ENCODE measurements around the gene MMP25.
"Not testable (repeated sequence)": the region's sequence is repeated elsewhere in the genome, so short reads cannot be mapped to it uniquely, and the experiment has no call there.

Gene MMP25

DNA sequence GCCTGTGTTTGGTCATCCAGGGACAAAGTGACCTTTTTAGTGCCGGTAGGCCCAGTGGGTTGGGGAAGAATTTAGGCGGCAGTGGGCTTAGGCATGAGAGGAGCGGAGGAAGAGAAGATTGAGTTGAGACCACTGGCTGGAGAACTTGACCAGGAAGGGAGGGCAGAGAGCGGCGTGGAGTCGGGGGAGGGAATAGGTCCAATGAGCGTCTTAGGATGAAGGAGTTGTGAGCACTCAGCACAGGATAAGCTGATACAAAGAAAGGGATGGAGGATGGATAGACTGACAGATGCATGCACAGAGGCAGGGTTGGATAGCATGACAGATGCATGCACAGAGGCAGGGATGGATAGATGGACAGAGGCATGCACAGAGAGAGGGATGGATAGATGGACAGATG is 27.1 kb downstream of the MMP25 start:
- no peak for DNase-seq (ENCODE audit: low read depth in 2 of 2)

DNA sequence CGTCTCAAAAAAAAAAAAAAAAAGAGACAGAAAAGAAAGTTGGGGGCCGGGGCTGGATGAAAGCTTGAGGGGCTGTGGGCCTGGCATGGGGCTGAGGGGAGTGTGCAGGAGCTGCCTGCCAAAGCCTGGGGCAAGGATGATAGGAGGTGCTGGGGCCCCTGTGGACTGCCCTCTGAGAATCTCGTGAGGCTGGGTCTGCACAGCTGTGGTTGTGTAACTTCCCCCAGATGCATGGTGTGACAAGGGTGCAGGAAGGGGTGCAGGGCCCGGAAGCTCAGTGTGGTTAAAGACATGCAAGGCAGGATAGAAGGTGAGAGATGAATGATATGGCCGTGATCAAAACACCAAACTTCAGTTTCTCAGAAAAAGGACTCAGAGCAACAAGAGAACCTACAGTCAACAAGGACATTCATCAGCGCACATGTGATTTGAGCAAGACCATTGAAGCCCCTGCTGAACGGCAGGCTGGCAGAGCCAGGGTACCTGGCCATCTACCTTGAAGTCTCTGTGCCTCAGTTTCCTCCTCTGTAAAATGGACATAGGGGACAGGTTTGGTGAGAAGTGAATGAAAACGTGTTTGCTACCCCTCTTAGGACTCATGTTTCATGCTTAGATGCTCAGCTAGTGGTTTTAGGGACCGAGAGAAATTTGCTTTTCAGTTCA is 28.6 kb downstream of the MMP25 start:
- no peak for DNase-seq (ENCODE audit: low read depth in 2 of 2)

DNA sequence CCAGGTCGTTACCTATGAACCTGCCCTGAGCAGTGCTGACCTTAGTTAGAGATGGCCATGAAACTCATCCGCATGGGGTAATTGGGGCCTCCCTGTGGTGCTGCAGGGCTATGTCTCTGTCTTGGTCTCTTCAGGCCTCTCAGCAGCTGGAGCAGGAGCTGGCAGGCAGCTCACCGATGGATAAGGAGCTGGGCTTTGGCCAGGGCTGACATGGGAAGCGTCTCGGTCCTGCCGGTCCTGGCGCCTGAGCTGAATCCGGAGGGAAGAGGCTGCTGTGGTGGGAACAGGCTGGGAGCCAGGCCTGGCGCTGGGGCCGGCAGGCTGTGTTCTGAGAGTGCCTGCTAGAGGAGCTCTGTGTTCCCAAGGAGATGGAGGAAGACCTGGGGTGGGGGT is 29.2 kb downstream of the MMP25 start:
- no peak for DNase-seq (ENCODE audit: low read depth in 2 of 2)

DNA sequence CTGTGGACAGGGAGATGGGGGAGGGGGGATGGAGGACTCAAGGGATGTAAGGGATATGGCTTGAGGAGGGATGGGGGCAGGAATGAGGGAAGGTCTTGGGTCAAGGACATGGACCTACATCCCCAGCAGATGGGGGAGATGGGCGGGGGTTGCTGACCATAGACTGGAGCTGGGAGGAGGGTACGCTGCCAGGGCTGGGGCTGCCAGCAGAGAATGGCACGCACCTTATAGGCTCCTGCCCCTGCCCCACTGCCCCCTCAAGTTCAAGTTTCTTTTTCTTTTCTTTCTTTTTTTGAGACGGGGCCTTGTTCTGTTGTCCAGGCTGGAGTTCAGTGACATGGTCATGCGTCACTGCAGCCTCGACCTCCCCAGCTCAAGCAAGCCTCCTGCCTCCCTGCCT is 29.6 kb downstream of the MMP25 start:
- DNase-seq (ENCODE audit: low read depth in 2 of 2), result not testable (repeated sequence)

DNA sequence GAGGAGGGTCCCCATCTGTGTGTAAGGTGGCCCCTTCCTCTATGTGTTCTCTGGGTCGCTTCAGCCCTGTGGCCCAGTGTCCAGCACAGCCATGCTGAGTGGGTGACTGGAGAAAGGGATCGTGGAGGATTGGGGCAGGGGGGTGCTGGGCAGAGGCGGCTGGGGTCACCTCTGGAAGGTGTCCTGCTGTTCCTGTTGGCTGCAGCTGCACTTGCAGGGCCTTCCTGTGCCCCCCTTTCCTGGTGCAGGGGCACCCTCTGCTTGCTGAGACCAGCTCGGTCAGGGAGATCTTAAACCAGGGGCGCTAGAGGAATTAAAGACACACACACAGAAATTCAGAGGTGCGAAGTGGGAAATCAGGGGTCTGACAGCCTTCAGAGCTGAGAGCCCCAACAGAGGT is 30.2 kb downstream of the MMP25 start:
- DNase-seq (ENCODE audit: low read depth in 2 of 2), result no peak

DNA sequence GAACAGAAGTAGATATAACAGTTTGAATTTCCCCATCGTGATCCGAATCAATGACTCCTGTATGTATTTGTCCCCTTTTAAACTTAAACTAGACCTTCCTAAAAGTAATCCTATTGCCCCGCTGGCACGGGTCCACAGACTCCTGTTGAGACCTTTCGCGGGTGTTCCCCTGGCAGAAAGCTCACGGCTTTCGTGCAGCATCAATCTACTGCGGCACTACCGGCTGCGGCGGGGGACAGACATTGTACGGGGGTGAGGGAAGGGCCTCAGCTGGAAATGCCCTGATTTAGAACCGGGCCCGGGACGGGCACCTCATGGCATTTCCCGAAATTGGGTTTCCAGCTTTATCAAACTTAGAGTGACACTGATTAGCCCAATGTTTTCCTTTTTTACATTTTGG is 33.7 kb downstream of the MMP25 start:
- DNase-seq (ENCODE audit: low read depth in 2 of 2), result no peak

DNA sequence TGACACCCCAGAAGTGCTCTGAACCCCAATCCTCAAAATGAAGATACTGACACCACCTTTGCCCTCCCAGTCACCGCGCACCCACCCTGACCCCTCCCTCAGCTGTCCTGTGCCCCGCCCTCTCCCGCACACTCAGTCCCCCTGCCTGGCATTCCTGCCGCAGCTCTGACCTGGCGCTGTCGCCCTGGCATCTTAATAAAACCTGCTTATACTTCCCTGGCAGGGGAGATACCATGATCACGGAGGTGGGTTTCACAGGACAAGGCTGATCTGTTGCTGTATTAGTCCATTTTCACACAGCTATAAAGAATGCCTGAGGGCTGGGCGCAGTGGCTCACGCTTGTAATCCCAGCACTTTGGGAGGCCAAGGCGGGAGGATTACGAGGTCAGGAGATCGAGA is 35.6 kb downstream of the MMP25 start:
- not testable (repeated sequence) for DNase-seq (ENCODE audit: low read depth in 2 of 2)

DNA sequence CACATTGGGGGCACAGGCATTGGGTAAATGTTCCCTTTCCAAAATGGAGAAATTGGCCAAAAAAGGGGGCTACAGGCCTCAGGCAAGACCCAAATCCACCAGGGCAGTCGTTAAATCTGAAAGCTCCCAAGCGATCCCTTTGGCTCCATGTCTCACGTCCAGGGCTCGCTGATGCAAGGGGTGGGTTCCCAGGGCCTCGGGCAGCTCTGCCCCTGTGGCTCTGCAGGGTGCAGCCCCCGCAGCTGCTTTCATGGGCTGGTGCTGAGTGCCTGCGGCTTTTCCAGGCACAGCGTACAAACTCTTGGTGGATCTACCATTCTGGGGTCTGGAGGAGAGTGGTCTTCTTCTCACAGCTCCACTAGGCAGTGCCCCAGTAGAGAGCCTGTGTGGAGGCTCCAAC is 37.0 kb downstream of the MMP25 start:
- DNase-seq (ENCODE audit: low read depth in 2 of 2), result not testable (repeated sequence)

DNA sequence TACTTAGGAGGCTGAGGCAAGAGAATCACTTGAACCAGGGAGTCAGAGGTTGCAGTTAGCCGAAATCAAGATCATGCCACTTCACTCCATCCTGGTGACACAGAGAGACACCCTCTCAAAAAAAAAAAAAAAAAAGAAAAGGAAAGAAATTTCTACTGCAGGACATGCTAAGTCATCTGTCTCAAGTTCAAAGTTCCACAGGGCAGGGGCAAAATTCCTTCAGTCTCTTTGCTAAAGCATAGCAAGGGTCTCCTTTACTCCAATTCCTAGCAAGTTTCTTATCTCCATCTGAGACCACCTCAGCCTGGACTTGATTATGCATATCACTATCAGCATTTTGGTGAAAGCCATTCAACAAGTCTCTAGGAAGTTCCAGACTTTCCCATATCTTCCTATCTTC is 38.1 kb downstream of the MMP25 start:
- DNase-seq (ENCODE audit: low read depth in 2 of 2), result no peak

DNA sequence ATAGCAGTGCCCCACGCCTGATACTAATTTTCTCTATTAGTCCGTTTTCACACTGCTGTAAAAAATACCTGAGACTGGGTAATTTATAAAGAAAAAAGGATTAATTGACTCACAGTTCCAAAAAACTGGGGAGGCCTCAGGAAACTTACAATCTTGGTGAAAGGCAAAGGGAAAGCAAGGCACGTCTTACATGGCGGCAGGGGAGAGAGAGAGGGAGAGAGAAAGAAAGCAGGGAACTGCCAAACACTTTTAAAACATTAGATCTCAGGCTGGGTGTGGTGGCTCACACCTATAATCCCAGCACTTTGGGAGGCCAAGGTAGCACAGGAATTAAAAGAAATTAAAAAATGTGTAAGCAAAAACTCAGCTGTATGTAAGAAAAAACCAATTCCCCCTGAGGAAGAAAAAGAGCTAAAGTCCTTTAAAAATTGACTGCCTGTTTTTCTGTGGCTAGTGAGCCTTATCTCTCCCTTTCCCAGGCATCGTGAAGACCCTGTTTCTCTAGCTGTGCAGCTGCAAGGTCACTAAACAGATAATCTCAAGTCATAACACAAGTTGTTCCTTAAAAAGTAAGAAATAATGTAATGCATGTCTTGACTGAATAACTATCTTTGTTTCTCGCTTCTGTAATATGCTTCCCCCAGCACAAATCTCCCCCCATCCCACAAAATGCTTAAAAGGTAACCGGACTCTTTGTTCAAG is 38.8 kb downstream of the MMP25 start:
- DNase-seq (ENCODE audit: low read depth in 2 of 2), result no peak

DNA sequence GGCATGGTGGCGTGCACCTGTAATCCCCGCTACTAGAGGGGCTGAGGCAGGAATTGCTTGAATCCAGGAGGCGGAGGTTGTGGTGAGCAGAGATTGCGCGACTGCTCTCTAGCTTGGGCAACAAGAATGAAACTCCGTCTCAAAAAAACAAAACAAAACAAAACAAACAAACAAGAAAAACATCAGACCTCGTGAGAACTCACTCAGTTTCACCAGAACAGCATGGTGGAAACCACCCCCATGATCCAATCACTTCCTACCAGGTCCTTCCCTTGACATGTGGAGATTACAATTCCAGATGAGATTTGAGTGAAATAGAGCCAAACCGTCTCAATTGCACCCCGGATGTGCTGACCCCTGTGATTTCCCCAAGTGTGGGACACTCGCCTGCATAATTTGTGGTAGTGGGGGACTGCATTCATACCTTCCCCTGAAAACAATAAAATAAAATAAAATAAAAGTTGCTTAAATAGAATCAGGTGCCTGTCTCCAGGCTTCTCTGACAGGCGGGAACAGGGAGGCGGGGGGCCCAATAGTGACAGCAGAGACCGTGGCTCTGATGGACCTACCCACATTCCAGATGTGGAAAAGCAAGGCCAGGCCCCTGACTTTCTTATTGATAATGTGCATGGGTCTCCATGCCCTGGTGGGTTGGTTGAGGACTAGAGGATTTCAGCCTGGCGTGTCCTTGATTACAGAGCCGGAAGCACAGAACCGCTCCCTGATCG is 39.7 kb downstream of the MMP25 start:
- no peak for DNase-seq (ENCODE audit: low read depth in 2 of 2)

DNA sequence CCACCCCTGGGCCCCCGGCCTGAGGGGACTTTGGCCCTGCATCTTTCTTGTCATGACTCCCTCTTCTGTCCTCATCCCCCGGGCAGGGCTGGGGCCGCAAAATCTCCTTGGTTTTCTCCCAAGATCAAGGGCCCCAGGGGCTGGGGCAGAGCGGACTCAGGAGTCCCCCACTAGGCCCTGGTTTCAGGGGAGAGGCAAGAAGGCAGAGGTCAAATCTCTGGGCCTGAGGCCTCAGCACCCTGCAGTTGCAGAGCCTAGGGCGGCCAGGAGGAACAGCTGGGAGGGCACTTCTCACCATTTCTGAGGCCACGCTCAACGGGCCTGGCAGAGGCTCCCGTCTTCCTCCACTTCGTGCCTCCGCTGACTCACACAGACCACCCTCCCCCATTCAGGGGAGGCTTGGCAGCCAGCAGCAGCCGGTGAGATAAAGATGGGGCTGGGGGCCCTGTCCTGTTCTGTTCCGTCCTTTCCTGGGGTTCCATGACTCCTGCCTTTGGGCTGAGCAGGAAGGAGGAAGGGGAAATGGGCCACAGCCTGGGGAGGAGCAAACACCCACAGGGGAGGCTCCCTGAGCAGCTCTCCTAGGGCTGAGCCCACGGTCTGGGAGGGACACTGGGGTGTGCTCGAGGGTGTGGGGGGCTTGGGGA is 40.4 kb downstream of the MMP25 start:
- no peak for DNase-seq (ENCODE audit: low read depth in 2 of 2)

DNA sequence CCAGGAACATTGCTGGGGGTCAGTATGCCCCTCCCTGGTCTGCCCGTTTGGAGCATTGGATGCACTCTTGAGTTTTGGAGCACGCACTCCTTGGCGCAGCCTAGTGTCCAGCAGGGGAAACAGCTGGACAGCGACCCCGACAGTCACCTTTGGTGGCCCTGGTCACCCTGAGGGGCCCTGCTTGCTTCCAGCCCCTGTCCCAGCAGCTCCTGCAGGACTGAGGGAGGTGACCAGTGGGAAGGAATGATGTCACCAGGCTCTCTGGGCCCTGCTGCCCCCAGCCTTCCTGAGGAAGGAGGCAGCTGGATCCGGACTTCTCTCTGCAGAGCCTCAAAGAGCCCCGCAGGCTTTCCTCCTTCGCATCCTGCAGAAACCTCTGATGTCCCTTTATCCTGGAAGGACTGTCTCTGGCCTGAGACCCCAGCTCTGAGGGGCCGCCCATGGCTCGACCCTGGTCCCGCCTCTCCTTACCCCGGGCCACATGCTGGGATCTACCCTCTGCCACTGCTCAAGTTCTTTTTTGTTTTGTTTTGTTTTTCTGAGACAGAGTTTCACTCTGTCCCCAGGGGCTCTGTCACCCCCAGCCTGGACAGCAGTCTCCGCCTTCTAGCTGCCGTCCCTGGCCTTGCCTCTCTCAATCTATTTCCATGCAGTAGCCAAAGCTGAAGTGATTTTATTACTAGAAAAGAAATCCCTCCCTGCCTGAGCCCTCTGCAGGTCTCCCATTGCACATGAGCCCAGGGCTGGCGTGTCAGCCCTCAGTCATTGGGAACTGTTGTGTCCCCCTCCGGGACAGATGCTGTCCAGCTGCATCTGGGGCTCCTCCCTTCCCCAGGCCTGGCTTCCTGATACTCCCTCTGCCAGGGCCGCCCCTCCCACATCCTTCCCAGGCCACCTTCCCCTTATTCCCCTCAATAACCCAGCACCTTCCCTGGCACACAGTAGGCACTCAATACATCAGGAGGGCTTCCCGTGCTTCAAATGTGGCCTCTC is 41.2 kb downstream of the MMP25 start:
- no peak for DNase-seq (ENCODE audit: low read depth in 2 of 2)

DNA sequence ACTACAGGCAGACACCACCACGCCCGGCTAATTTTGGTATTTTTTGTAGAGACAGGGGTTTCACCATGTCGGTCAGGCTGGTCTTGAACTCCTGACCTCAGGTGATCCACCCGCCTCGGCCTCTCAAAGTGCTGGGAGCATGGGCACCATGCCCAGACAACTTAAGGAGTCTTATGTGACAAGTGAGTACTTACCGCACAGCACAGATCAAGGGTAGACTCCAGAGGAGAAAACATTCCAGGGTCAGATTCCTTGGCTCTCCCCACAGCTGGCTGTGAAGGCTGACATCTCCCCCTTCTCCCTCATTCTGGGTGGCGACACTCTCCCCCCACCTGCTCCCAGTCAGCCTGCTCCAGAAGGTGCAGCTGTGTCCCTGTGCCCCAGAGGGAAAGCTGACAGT is 42.1 kb downstream of the MMP25 start:
- no peak for DNase-seq (ENCODE audit: low read depth in 2 of 2)

DNA sequence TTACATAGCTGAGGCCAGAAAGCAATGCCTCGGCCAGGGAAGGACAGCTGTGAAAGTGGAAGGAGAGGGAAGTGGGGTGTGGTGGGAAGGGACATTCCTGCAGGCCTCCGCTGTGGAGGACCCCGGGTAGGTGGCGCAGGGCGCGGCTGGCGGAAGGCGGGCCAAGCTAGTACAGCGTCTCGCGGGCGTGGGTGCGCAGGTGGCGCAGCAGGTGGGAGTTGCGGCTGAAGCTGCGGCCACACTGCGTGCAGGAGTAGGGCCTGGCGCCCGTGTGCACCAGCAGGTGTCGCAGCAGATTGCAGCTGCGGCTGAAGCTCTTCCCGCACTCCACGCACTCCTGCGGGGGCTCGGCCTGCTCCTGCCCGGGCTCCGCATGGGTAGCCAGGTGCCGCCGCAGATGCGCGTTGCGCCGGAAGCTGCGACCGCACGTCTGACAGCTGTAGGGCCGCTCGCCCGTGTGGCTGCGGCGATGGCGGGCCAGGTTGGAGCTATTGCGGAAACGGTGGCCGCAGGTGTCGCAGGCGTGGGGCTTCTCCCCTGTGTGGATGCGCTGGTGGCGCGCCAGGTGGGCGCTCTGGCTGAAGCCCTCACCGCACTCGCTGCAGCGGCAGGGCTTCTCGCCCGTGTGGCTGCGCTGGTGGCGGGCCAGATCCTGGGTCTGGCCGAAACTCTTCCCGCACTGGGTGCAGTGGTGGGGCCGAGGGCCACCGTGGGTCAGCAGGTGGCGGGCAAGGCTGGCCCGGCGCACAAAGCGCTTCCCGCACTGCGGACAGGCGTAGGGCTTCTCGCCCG is 42.8 kb downstream of the MMP25 start:
- no peak for DNase-seq (ENCODE audit: low read depth in 2 of 2)

DNA sequence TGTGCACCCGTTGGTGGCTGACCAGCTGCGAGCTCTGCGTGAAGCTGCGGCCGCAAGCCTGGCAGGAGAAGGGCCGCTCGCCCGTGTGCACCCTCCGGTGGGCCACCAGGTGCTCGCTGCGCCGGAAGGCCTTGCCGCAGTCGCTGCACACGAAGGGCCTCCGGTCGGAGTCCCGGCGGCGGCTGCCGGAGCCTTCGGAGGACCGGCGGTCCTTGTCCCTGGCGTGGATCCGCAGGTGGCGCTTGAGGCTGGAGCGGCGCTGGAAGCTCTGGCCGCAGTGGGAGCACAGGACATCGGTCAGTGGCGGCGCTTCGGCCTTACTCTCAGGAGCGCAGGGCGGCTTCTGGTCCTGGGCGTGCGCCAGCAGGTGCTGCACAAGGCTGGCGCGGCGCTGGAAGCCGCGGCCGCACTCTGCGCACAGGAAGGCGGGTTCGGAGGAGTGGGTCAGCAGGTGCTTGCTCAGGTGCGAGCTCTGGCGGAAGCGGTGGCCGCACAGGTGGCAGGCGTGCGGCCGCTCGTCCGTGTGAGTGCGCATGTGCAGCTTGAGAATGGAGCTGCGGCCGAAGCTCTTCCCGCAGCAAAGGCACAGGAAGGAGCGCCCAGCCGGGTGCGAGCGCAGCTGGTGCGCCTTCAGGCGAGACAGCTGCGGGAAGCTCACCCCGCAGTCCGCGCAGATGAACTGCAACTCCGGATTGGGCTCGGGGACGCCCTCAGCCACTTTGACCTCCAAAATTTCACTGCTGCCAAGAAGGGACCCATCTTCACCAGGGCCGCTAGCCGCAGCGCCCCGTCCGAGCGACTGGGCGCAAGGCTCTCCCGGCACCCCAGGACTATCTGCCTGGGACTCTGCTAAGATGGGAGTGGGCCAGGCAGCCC is 43.6 kb downstream of the MMP25 start:
- no peak for DNase-seq (ENCODE audit: low read depth in 2 of 2)

DNA sequence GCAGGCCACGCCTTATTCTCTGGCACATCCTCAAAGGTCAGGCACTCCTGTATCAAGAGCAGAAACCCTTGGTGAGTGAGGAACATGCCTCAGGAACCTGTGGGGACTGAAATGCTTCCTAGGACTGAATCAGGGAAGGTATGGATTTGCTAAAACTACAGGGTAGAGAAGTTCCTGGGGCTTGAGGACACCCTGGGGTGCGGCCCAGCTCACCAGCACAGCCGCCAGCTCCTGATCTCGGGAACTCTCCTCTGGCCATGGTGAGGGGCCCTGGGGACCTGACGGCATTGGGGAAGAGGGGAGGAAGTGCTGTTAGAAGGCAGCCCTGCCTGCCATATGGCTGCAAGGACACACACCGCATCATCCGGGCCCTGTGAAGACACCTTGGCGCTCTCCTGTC is 45.2 kb downstream of the MMP25 start:
- DNase-seq (ENCODE audit: low read depth in 2 of 2), result no peak

DNA sequence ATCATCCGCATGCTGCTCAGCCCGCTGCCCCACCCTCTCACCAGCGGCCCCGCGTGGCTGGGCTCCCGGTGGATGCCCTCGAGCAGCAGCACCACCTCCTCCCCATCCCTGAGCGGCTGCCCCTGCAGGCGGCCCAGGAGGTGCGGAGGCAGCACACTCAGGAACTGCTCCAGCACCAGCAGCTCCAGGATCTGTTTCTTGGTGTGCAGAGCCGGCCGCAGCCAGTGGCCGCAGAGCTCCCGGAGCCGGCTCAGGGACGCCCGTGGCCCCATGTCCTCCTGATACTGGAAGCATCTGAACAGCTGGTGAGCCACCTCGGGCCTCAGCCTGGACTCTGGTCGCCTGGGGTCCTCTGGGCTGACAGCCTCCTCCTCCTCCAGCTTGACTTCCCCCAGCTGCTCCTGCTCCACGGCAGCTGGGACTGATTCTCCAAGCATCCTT is 46.2 kb downstream of the MMP25 start:
- no peak for DNase-seq (ENCODE audit: low read depth in 2 of 2)

DNA sequence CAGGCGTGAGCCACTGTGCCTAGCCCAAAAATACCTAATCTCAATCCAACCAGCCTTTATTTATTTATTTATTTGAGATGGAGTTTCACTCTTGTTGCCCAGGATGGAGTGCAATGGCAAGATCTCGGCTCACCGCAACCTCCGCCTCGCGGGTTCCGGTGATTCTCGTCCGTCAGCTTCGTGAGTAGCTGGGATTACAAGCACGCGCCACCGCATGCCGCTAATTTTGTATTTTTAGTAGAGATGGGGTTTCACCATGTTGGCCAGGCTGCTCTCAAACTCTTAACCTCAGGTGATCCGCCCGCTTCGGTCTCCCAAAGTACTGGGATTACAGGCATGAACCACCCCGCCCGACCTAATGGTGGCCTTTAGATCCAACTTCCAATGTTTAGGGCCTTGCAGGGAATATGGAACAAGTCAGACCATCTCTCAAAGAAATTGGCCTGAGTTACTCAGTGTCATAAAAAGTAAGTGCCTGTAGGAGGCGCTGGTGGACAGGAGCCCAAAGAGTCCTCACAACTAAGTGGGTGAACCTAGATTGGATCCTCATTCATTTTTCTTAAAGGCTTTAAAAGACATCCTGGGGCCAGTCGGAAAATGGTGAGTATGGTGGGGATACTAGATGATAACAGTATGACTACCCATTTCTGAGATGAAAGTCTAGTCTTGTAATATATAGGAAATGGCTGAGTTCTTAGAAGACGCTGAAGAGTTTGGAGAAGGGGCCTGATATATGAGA is 48.1 kb downstream of the MMP25 start:
- DNase-seq (ENCODE audit: low read depth in 2 of 2), result no peak
